AG04450 (cell line): ENCODE data around the gene MPZL2. TPM values are rescaled to one million over a fixed set of nuclear protein-coding genes. Genes with fewer than 3 reads are reported as not detected.

ENCODE experiments used
- CTCF ChIA-PET: fragments of 300-600, 350-600 bp; formaldehyde crosslinking; extraction: SDS; loops from one replicate; lab custom pipeline; 2022; ENCODE audit warnings: antibody characterized with exemption, inconsistent platforms; lab: Charles Lee
- POLR2A ChIA-PET: fragments of 350-600 bp; formaldehyde crosslinking; extraction: SDS; loops from one replicate; lab custom pipeline; 2021; ENCODE audit warnings: antibody characterized with exemption, inconsistent platforms; lab: Yijun Ruan, JAX
- DNase-seq: peaks from one replicate; pipeline ENCODE4 v3.0.0-alpha.2; 2011; ENCODE audit warnings: low read depth, low spot score
- H3K27ac ChIP-seq: one replicate; pipeline ENCODE4 v1.5.1; 2012; ENCODE audit warnings: low read depth, low read length, control low read depth
- H3K27me3 ChIP-seq: one replicate; pipeline ENCODE4 v1.6.0; 2012; ENCODE audit warnings: low read length; ENCODE audit not compliant: control insufficient read depth, insufficient read depth
- H3K4me3 ChIP-seq: 2 replicates; pipeline ENCODE4 v1.5.1; 2011; ENCODE audit warnings: mild to moderate bottlenecking, low read depth, low read length, control low read depth
- H3K9me3 ChIP-seq: 2 replicates; pipeline ENCODE4 v1.5.1; 2012; ENCODE audit warnings: low read length; ENCODE audit not compliant: control insufficient read depth, insufficient read depth
- polyA plus RNA-seq: library from polyadenylated mRNA; depleted of rRNA; stranded (reverse); fragments of >200 nt; gene quantifications from 2 replicates; pipeline ENCODE4 v1.2.3, GENCODE V29; 2011
- TF ChIP-seq, protein P1 (sequence below): IDR thresholded peaks from 2 replicates; pipeline ENCODE4 v1.5.1; 2011; ENCODE audit warnings: low read depth, low read length, control low read depth, inconsistent platforms

The MPZL2 gene
- polyA plus RNA-seq, 1 experiment, result not detected

DNA sequence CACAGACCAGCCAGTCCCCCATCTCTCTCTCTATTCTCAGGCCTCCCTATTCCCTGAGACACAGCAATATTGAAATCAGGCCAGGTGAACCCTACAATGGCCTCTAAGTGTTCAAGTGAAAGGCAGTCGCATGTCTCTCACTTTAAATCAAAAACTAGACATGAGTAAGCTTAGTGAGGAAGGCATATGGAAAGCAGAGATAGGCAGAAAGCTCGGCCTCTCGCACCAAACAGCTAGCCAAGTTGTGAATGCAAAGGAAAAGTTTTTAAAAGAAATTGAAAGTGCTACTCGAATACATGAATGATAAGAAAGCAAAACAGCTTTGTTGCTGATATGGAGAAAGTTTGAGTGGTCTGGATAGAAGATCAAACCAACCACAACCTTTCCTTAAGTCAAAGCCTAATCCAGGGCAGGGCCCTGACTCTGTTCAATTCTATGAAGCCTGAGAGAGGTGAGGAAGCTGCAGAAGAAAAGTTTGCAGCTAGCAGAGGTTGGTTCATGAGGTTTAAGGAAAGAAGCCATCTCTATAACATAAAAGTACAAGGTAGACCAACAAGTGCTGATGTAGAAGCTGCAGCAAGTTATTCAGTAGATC is 19.8 kb upstream of the MPZL2 start:
- CTCF ChIA-PET, result no interaction called here
- TF ChIP-seq, protein P1, sequence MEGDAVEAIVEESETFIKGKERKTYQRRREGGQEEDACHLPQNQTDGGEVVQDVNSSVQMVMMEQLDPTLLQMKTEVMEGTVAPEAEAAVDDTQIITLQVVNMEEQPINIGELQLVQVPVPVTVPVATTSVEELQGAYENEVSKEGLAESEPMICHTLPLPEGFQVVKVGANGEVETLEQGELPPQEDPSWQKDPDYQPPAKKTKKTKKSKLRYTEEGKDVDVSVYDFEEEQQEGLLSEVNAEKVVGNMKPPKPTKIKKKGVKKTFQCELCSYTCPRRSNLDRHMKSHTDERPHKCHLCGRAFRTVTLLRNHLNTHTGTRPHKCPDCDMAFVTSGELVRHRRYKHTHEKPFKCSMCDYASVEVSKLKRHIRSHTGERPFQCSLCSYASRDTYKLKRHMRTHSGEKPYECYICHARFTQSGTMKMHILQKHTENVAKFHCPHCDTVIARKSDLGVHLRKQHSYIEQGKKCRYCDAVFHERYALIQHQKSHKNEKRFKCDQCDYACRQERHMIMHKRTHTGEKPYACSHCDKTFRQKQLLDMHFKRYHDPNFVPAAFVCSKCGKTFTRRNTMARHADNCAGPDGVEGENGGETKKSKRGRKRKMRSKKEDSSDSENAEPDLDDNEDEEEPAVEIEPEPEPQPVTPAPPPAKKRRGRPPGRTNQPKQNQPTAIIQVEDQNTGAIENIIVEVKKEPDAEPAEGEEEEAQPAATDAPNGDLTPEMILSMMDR, result no peak
- no peaks in the 10 kb centered on the region for H3K9me3 ChIP-seq
- no peak for DNase-seq
- H3K27ac ChIP-seq, result no peak overlapping the region
- no peaks in the 10 kb centered on the region for H3K27me3 ChIP-seq
- no peak overlapping the region for H3K4me3 ChIP-seq
- POLR2A ChIA-PET, result no interaction called here

DNA sequence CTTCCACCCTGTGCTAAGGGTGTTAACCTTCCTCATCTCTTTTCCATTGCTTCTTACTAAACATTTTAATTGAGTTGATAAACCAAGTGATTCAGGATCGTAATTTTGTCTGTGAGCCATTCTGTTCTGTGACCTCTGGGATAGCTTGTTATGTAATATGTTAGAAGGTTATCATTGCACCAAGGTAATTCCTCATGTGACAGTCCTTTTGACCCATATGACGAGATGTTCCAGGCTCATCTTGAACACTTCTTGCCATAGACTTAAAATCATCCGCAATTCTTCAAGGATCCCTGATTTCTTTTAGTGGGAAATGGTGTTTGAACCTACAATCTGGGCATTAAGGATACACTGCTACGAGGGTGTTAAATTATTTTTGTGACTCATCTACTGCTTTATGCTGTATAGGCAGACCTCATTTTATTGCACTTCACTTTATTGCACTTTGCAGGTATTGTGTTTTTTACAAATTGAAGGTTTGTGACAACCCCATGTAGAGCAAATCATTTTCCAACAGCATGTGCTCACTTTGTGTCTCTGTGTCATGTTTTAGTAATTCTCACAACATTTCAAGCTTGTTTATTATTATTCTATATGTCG is 19.0 kb upstream of the MPZL2 start:
- POLR2A ChIA-PET, result no interaction called here
- H3K27me3 ChIP-seq, result no peaks in the 10 kb centered on the region
- H3K27ac ChIP-seq, result no peak overlapping the region
- CTCF ChIA-PET, result no interaction called here
- DNase-seq, result no peak
- no peaks in the 10 kb centered on the region for H3K9me3 ChIP-seq
- TF ChIP-seq, protein P1, result no peak
- H3K4me3 ChIP-seq, result no peak overlapping the region

DNA sequence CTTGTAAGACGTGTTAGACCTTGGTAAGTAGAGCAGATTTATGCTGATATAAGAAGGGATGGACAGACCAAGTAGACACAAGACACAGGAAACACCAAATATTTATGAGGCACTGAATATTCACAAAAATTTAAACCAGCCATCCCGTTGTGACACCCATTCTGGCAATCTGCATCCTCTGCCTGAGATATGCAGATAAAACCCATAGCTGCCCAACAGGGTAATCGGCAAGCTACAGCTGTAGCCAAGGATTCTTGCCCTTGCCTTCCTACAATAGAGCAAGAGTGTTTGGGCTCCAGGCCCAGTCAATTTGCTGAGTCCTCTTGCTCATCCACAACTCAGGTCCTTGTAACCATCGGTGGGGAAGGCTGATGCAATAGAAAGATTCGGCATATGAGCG is 18.5 kb upstream of the MPZL2 start:
- TF ChIP-seq, protein P1, result no peak
- H3K4me3 ChIP-seq, result no peak overlapping the region
- H3K9me3 ChIP-seq, result no peaks in the 10 kb centered on the region
- no peak overlapping the region for H3K27ac ChIP-seq
- DNase-seq, result no peak
- no peaks in the 10 kb centered on the region for H3K27me3 ChIP-seq
- ChIA-PET POLR2A (no interaction called here), CTCF (no interaction called here)

DNA sequence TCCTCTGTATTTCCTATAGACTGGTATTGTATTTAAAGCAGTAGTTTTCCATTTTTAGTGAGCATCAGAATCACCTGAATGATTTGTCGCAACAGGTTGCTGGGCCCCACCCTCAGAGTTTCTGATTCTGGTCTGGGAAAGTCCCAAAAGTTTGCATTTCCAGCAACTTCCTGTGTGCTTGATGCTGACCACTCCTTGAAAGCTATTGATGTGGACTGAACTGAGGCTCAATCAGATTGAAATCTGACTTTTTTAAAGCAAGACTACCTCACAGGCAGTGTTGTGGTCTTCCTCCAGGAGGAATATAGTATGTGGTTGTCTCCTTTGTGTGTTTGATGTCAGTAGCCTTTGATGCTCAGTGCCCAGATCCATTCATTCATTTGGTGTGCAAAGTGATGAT is 17.2 kb upstream of the MPZL2 start:
- Histone ChIP-seq H3K27ac (no peak overlapping the region), H3K27me3 (no peaks in the 10 kb centered on the region), H3K9me3 (no peaks in the 10 kb centered on the region), H3K4me3 (no peak overlapping the region)
- POLR2A ChIA-PET, result no interaction called here
- TF ChIP-seq, protein P1, result no peak
- DNase-seq, result no peak
- CTCF ChIA-PET, result interaction anchor here (1.0 kb wide), 1 partner anchor 109 kb away, joined by 3 read pairs; no protein-coding TSS in a partner anchor

DNA sequence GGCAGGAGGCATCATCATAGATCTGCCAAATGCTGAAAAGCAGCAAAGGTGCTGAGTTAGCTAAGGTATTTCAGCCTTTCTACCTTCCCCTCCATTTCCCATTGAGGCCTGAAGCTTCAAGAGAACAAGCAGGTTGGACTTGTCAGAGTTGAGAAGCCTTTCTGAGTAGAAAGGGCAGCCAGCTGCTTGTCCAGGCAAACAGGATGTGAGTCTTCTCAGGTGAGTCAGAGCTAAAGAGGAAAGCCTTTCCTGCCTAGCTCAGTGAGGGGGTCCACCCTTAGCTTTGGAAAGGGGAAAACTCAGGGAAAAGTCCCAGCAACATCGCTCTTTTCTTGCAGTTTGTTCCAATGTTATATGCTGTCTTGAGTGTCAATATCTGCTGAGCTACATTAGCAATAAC is 13.2 kb upstream of the MPZL2 start:
- no peak for DNase-seq
- no peak overlapping the region for H3K4me3 ChIP-seq
- H3K27me3 ChIP-seq, result no peaks in the 10 kb centered on the region
- POLR2A ChIA-PET, result no interaction called here
- no peaks in the 10 kb centered on the region for H3K9me3 ChIP-seq
- TF ChIP-seq, protein P1, result no peak
- CTCF ChIA-PET, result no interaction called here
- no peak overlapping the region for H3K27ac ChIP-seq
